ENCODE results near the gene ZBTB4. TPM values are rescaled to one million over a fixed set of nuclear protein-coding genes. Genes with fewer than 3 reads are reported as not detected.

ZBTB4 gene
- total RNA-seq, 1 donor from 2014 or later = 25.1 TPM

DNA sequence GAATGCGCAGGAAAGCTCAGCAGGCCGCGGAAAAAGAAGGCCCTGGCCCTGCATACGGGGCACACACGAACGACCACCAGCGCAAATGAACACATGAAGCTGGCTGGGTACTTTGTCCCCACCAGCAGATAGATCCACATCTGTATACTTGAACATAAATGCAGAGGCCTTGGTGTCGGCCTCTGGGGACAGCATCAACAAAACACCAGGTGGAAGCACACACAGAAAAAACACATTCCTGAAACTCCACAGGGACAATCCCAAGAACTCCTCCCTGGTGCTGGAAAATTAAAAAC is 606 bp upstream of the ZBTB4 start:
- TF ChIP-seq, protein P1, sequence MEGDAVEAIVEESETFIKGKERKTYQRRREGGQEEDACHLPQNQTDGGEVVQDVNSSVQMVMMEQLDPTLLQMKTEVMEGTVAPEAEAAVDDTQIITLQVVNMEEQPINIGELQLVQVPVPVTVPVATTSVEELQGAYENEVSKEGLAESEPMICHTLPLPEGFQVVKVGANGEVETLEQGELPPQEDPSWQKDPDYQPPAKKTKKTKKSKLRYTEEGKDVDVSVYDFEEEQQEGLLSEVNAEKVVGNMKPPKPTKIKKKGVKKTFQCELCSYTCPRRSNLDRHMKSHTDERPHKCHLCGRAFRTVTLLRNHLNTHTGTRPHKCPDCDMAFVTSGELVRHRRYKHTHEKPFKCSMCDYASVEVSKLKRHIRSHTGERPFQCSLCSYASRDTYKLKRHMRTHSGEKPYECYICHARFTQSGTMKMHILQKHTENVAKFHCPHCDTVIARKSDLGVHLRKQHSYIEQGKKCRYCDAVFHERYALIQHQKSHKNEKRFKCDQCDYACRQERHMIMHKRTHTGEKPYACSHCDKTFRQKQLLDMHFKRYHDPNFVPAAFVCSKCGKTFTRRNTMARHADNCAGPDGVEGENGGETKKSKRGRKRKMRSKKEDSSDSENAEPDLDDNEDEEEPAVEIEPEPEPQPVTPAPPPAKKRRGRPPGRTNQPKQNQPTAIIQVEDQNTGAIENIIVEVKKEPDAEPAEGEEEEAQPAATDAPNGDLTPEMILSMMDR (IDR thresholded peaks at IDR 0.05; ENCODE audit: partially characterized antibody, unreplicated experiment) = no peak
- peaks cover 27% of the 10 kb centered on the region for H3K9me3 Mint-ChIP-seq (ENCODE audit: unreplicated experiment)
- peaks cover 36% of the 10 kb centered on the region for H3K4me1 Mint-ChIP-seq (ENCODE audit: low read depth, unreplicated experiment)
- H3K36me3 Mint-ChIP-seq (ENCODE audit: unreplicated experiment) = no peaks in the 10 kb centered on the region
- H3K4me3 Mint-ChIP-seq (ENCODE audit: unreplicated experiment) = peak overlapping the region; percentile 97
- H3K27ac Mint-ChIP-seq (ENCODE audit: unreplicated experiment) = peak overlapping the region; percentile 98
- H3K27me3 Mint-ChIP-seq (ENCODE audit: unreplicated experiment) = peaks cover 21% of the 10 kb centered on the region
- DNase-seq = no peak

DNA sequence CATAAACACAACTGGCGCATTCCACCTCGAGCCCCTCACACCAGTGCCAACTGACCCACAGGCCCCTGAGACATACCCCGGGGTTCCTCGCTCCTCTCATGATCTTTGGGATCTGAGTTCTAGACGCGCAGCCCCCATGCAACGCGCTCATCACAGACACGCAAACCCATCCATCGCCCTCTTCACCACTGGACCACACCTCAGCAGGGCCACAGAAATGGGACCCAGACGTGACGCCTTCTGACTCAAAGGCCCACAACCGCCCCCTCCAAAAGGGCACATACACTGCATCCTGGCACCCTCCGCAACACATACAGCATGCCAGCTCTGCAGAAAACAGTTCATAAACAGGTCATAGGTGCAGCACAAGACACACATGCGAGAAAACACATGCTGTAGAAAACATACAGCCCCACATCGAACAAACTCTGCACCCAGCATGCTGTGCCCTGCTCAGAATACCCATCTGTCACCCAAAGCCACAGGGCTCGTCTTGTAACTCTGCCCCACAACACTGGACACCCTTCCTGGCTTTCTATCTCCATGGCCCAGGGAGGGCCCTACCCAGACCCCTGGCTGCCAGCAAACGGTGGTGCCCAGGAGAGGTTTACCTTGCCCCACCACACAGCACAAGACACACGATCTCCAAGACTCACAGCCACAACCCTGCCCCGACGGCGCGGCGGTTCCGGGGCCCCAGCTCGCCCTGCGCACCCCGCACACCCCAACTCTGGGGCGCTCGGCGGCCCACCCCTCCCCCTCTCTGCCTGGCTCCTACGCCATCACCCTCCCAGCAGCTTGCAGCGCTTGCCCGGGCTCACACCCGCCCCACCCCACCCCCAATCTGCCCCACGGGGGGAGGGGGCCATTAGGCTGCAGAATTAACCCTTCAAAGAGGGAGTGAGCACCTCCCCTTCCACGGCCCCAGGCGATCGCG is 887 bp downstream of the ZBTB4 start:
- peaks cover 15% of the 10 kb centered on the region for H3K27me3 Mint-ChIP-seq (ENCODE audit: unreplicated experiment)
- H3K4me3 Mint-ChIP-seq (ENCODE audit: unreplicated experiment) = peak overlapping the region; percentile 92
- TF ChIP-seq, protein P1 (IDR thresholded peaks at IDR 0.05; ENCODE audit: partially characterized antibody, unreplicated experiment) = no peak
- H3K27ac Mint-ChIP-seq (ENCODE audit: unreplicated experiment) = peak overlapping the region; percentile 89
- H3K9me3 Mint-ChIP-seq (ENCODE audit: unreplicated experiment) = peaks cover 18% of the 10 kb centered on the region
- peaks cover 35% of the 10 kb centered on the region for H3K4me1 Mint-ChIP-seq (ENCODE audit: low read depth, unreplicated experiment)
- H3K36me3 Mint-ChIP-seq (ENCODE audit: unreplicated experiment) = no peaks in the 10 kb centered on the region
- DNase-seq = peak; percentile 46

DNA sequence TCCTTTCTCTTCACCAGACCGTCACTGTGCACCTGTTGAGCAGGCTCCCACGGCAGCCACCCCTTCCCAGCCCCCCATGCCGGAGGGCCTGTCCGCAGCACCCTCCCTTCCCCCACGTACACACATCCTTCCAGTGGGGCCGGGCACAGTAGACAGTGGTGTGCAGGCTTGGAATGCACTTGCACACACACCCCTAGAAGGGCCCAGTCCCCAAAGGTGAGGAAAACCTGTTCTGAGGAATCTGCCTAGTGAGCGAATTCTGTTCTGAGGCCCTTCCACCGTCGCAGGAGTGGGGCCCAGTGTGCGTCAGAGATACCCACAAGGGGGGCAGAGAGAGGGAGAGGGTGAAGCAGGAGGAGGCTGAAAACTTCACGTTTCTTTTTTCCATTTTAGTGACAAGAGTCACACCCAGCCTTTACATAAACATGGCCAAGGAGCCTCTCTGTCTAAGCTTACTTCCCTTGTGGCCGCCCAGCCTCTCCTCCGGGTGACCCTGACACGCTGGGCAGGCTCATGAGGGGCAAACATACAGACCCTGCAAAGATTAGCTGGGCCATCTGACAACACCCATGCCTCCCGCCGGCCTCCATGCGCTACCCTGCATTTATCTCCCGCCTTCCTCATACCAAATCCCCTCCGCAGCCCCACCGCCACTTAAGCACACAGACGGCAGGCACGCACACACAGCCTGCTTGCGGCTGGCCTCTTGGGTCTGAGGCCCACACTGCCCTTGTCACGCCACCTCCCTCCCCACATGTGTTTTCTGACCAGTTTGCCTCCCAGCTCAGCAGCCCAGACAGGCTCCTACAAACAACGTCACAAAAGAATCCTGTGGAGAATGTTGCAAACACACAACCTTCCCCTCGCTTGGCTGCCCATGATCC is 1.8 kb downstream of the ZBTB4 start:
- peak overlapping the region; percentile 92 for H3K4me3 Mint-ChIP-seq (ENCODE audit: unreplicated experiment)
- DNase-seq = peak; percentile 61

DNA sequence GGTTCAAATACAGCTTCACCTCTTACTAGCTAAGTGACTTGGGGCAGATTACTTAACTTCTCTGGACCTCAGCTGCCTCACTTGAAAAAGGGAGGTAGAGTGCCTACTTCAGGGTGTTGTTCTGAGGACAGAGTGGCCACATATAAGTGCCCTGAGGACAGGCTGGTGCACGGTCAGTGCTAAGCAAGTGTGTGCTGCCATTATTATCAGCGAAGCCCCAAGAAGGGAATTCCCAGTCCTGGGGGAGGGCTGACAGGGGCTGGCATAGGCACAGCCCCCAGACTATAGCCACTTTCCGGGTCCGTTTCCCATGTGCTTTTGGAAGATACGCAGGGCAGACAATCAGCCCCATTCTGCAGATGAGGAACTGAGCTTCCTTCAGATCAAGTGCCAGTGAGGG is 2.5 kb downstream of the ZBTB4 start:
- peaks cover 14% of the 10 kb centered on the region for H3K9me3 Mint-ChIP-seq (ENCODE audit: unreplicated experiment)
- no peak overlapping the region for H3K4me3 Mint-ChIP-seq (ENCODE audit: unreplicated experiment)

More for the DNA sequence above, 1.8 kb downstream of the ZBTB4 start:
- Mint-ChIP-seq H3K4me1 (ENCODE audit: low read depth, unreplicated experiment) (peaks cover 30% of the 10 kb centered on the region), H3K27me3 (ENCODE audit: unreplicated experiment) (peaks cover 12% of the 10 kb centered on the region), H3K9me3 (ENCODE audit: unreplicated experiment) (peaks cover 16% of the 10 kb centered on the region), H3K27ac (ENCODE audit: unreplicated experiment) (peak overlapping the region; percentile 89), H3K36me3 (ENCODE audit: unreplicated experiment) (no peaks in the 10 kb centered on the region)
- TF ChIP-seq, protein P1 (IDR thresholded peaks at IDR 0.05; ENCODE audit: partially characterized antibody, unreplicated experiment) = no peak

More for the DNA sequence above, 2.5 kb downstream of the ZBTB4 start:
- TF ChIP-seq, protein P1 (IDR thresholded peaks at IDR 0.05; ENCODE audit: partially characterized antibody, unreplicated experiment) = no peak
- H3K27ac Mint-ChIP-seq (ENCODE audit: unreplicated experiment) = no peak overlapping the region
- H3K4me1 Mint-ChIP-seq (ENCODE audit: low read depth, unreplicated experiment) = peaks cover 24% of the 10 kb centered on the region
- DNase-seq = no peak
- H3K36me3 Mint-ChIP-seq (ENCODE audit: unreplicated experiment) = no peaks in the 10 kb centered on the region
- peaks cover 12% of the 10 kb centered on the region for H3K27me3 Mint-ChIP-seq (ENCODE audit: unreplicated experiment)
